GM18508 (cell line): ENCODE data around the gene CTBP1.

Experiments used
- ATAC-seq: cut with Tn5 transposase; IDR thresholded peaks from one replicate; pipeline ENCODE4 v1.9.1; 2021; ENCODE audit warnings: moderate number of reproducible peaks; ENCODE audit not compliant: insufficient read depth, unreplicated experiment

Gene CTBP1

GRCh38 chr4:1167244-1167949 lies 81.5 kb downstream of the CTBP1 start:
- peak; percentile 76 for ATAC-seq

- ATAC-seq: no peak
Observed at GRCh38 chr4:1166509-1167243, 82.3 kb downstream of the CTBP1 start.

- ATAC-seq: no peak
Observed at GRCh38 chr4:1164956-1165545, 83.9 kb downstream of the CTBP1 start.

GRCh38 chr4:1164444-1164843 lies 84.5 kb downstream of the CTBP1 start:
- ATAC-seq: no peak

GRCh38 chr4:1164040-1164439 lies 84.9 kb downstream of the CTBP1 start:
- no peak for ATAC-seq
